CD14-positive monocyte (primary cell): Measurements from ENCODE around the gene MED13L. TPM values are rescaled to one million over a fixed set of nuclear protein-coding genes. Genes with fewer than 3 reads are reported as not detected.
A peak's percentile ranks its signal among the peaks of the same experiment; 100 is the strongest.

Source experiments
- DNase-seq, 3 donors: peaks; one replicate each; pipeline ENCODE4 v3.0.0-alpha.2; 2011 to 2022
- H2AFZ ChIP-seq: 2 replicates; pipeline ENCODE4 v1.6.0; 2012; ENCODE audit warnings: mild to moderate bottlenecking, low read depth, low read length, inconsistent platforms; ENCODE audit not compliant: insufficient read depth, poor library complexity, severe bottlenecking
- H3K27ac ChIP-seq, 2 donors: 1 replicate in 1 of 2; 2 replicates in 1 of 2; pipeline ENCODE4 v1.5.1; 2012 to 2013; ENCODE audit warnings: low read length in 2 of 2, control low read depth in 1 of 2, inconsistent platforms in 1 of 2, low read depth in 1 of 2, mild to moderate bottlenecking in 1 of 2
- H3K27me3 ChIP-seq, 2 donors: one replicate each; pipeline versions ENCODE4 v1.6.0 to v1.6.1; 2011 to 2013; ENCODE audit warnings: low read length in 2 of 2; ENCODE audit not compliant: control insufficient read depth in 2 of 2, insufficient read depth in 2 of 2
- H3K36me3 ChIP-seq, 2 donors: replicated peaks in 1 of 2; 1 replicate in 1 of 2; 2 replicates in 1 of 2; pipeline versions ENCODE4 v1.5.1 to v1.6.1; 2012 to 2013; ENCODE audit warnings: low read length in 2 of 2, control low read depth in 1 of 2, inconsistent platforms in 1 of 2, mild to moderate bottlenecking in 1 of 2; ENCODE audit not compliant: insufficient read depth in 2 of 2, control insufficient read depth in 1 of 2
- H3K4me1 ChIP-seq, 2 donors: 1 replicate in 1 of 2; 2 replicates in 1 of 2; pipeline versions ENCODE4 v1.5.1 to v1.6.1; 2012 to 2013; ENCODE audit warnings: low read length in 2 of 2, control low read depth in 1 of 2, inconsistent platforms in 1 of 2, mild to moderate bottlenecking in 1 of 2, moderate library complexity in 1 of 2; ENCODE audit not compliant: insufficient read depth in 2 of 2, control insufficient read depth in 1 of 2
- H3K4me2 ChIP-seq: replicated peaks from 2 replicates; pipeline ENCODE3; 2012; ENCODE audit warnings: low read length, moderate library complexity, mild to moderate bottlenecking; ENCODE audit not compliant: poor library complexity, severe bottlenecking; ENCODE audit errors: extremely low read depth
- H3K4me3 ChIP-seq, 3 experiments: fragments of 200-600 bp in 1 of 3; sonication (generic) in 1 of 3; replicated peaks in 1 of 3; 1 replicate in 2 of 3; 2 replicates in 1 of 3; pipeline ENCODE4 v1.5.1; 2011 to 2013; ENCODE audit warnings: low read length in 3 of 3, mild to moderate bottlenecking in 3 of 3, control low read depth in 2 of 3, low read depth in 2 of 3, inconsistent platforms in 1 of 3, moderate library complexity in 1 of 3
- H3K79me2 ChIP-seq: 2 replicates; pipeline ENCODE4 v1.6.0; 2012; ENCODE audit warnings: mild to moderate bottlenecking, control low read depth, inconsistent platforms, low read length, moderate library complexity; ENCODE audit not compliant: insufficient read depth
- H3K9ac ChIP-seq: 2 replicates; pipeline ENCODE4 v1.6.0; 2017; ENCODE audit warnings: low read length, mild to moderate bottlenecking; ENCODE audit not compliant: insufficient read depth, poor library complexity, severe bottlenecking
- H3K9me3 ChIP-seq, 2 donors: replicated peaks in 1 of 2; 1 replicate in 1 of 2; 2 replicates in 1 of 2; pipeline versions ENCODE4 v1.5.1 to v1.6.1; 2012 to 2013; ENCODE audit warnings: low read length in 2 of 2, control low read depth in 1 of 2; ENCODE audit not compliant: control insufficient read depth in 1 of 2, insufficient read depth in 1 of 2
- H4K20me1 ChIP-seq: 2 replicates; pipeline ENCODE4 v1.6.0; 2012; ENCODE audit warnings: mild to moderate bottlenecking, low read length, control low read depth, moderate library complexity; ENCODE audit not compliant: insufficient read depth
- H3K27ac Mint-ChIP-seq, 7 donors: one replicate each; pipeline ENCODE4 v1.8.0; 2020; ENCODE audit warnings: mild to moderate bottlenecking in 7 of 7, mixed read lengths in 7 of 7, moderate library complexity in 6 of 7, inconsistent platforms in 2 of 7
- H3K27me3 Mint-ChIP-seq, 3 donors: one replicate each; pipeline ENCODE4 v1.8.0; 2021 to 2022; ENCODE audit warnings: low read depth in 3 of 3, mild to moderate bottlenecking in 3 of 3, mixed read lengths in 3 of 3, moderate library complexity in 3 of 3, inconsistent platforms in 1 of 3
- H3K36me3 Mint-ChIP-seq, 2 donors: one replicate each; pipeline ENCODE4 v1.8.0; 2020; ENCODE audit warnings: mixed read lengths in 2 of 2, inconsistent platforms in 1 of 2, mild to moderate bottlenecking in 1 of 2
- H3K4me1 Mint-ChIP-seq: one replicate; pipeline ENCODE4 v1.8.0; 2020; ENCODE audit warnings: mild to moderate bottlenecking, mixed read lengths
- H3K4me3 Mint-ChIP-seq, 2 donors: one replicate each; pipeline ENCODE4 v1.8.0; 2020; ENCODE audit warnings: mild to moderate bottlenecking in 2 of 2, mixed read lengths in 2 of 2, moderate library complexity in 1 of 2
- H3K9me3 Mint-ChIP-seq, 7 donors: one replicate each; pipeline ENCODE4 v1.8.0; 2020 to 2022; ENCODE audit warnings: mixed read lengths in 7 of 7, mild to moderate bottlenecking in 6 of 7, moderate library complexity in 6 of 7, inconsistent platforms in 2 of 7
- WGBS: methylation state at CpG from one replicate; pipeline ENCODE4 v1.1.5; 2013; ENCODE audit warnings: missing lambda C conversion rate; ENCODE audit not compliant: insufficient coverage; 5-methylcytosine and 5-hydroxymethylcytosine counted together
- intact Hi-C, 2 donors: fragments of 100-400 bp; cut with micrococcal nuclease; formaldehyde crosslinking; loops; one replicate each; pipeline versions ENCODE4 v1.15.0 to v1.15.1; 2023
- polyA plus RNA-seq, 3 donors: library from polyadenylated mRNA; depleted of rRNA in 1 of 3; unstranded in 2 of 3; stranded (reverse) in 1 of 3; fragments of 300-500 nt in 2 of 3; fragments of >200 nt in 1 of 3; fragmentation: Illumina TruSeq in 2 of 3; gene quantifications; 1 replicate in 2 of 3; 2 replicates in 1 of 3; pipeline ENCODE4 v1.2.3, GENCODE V29; 2012 to 2021
- TF ChIP-seq, protein P1 (sequence below): fragments of 200-600 bp; IDR thresholded peaks from one replicate; pipeline ENCODE4 v1.8.0; 2022; ENCODE audit warnings: antibody characterized with exemption, mild to moderate bottlenecking

Gene MED13L
- polyA plus RNA-seq, 3 donors: 4.4 to 42.0 (median 7.5) TPM

DNA sequence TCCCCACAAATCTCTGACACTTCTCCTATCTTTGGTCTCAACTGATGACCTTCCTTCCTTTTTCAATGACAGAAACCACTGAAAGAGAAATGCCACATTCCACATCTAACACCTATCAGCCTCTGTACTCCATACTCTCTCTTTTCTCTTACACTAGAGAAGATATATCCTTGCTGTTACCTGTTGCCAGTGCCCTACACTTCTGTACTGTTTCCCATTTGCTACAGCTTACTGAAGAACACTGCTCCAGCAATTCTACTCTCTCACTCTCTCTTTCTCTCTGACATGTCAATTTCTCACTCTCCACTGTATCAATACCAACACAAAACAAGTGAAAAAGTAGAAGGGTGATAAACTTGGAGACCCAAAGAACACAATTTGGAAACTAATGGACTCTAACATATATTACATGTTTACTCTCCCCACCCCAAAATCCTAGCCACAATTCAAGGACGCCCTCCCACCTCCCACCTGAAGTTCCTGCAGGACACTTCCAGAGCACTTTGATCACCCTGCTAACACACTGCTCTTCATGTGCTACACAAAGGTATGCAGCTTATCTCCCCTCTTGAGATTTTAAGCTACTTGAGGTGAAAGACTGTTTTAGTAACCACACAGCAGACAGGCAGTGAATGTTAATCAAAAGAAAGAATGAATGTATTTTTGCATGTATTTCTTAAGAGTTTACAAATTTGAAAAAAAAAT, 95.0 kb downstream of the MED13L start:
- DNase-seq: peak in 1 of 3 donors; percentile 8
- intact Hi-C loops: no loop called here
- Histone ChIP-seq H3K36me3 (peaks cover 0 to 7% of the 10 kb centered on the region in 2 donors), H3K4me2 (peak overlapping the region; percentile 23), H3K27me3 (no peaks in the 10 kb centered on the region), H3K4me3 (no peak overlapping the region), H3K9ac (no peak overlapping the region), H3K79me2 (peaks cover 100% of the 10 kb centered on the region), H2AFZ (no peak overlapping the region), H4K20me1 (peaks cover 100% of the 10 kb centered on the region), H3K27ac (peak overlapping the region in 1 of 2 donors; percentile 64), H3K4me1 (peaks cover 45 to 61% of the 10 kb centered on the region in 2 donors), H3K9me3 (no peaks in the 10 kb centered on the region)
- Mint-ChIP-seq H3K36me3 (peaks cover 0 to 8% of the 10 kb centered on the region in 2 donors), H3K9me3 (no peaks in the 10 kb centered on the region), H3K27me3 (peaks cover 0 to 2% (median 0%) of the 10 kb centered on the region in 3 donors), H3K4me1 (peaks cover 65% of the 10 kb centered on the region), H3K27ac (peak overlapping the region; percentile 2 to 66 (median 24)), H3K4me3 (no peak overlapping the region)
- TF ChIP-seq, protein P1, sequence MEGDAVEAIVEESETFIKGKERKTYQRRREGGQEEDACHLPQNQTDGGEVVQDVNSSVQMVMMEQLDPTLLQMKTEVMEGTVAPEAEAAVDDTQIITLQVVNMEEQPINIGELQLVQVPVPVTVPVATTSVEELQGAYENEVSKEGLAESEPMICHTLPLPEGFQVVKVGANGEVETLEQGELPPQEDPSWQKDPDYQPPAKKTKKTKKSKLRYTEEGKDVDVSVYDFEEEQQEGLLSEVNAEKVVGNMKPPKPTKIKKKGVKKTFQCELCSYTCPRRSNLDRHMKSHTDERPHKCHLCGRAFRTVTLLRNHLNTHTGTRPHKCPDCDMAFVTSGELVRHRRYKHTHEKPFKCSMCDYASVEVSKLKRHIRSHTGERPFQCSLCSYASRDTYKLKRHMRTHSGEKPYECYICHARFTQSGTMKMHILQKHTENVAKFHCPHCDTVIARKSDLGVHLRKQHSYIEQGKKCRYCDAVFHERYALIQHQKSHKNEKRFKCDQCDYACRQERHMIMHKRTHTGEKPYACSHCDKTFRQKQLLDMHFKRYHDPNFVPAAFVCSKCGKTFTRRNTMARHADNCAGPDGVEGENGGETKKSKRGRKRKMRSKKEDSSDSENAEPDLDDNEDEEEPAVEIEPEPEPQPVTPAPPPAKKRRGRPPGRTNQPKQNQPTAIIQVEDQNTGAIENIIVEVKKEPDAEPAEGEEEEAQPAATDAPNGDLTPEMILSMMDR: no peak
- WGBS: 88% methylated on average over 1 of the region's 1 CpG

DNA sequence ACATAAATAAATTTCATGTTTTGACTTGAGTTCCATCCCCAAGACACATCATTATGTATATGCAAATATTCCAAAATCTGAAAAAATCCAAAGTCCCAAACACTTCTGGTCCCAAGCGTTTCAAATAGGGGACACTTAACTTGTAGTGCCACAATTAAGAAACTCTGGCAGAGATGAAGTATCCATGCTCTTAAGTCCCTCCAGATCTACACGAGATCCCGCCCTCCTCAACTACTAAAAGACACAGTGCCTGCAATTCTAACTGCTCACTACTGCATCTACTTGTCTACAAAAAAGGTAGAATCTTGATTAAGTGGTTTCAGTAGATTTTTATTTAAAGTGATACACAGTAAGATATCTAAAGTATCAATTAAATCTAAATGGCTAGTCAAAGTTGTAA, 97.0 kb downstream of the MED13L start:
- Histone ChIP-seq H3K9me3 (no peaks in the 10 kb centered on the region), H3K27ac (peak overlapping the region in 1 of 2 donors; percentile 9), H3K9ac (no peak overlapping the region), H3K27me3 (no peaks in the 10 kb centered on the region), H3K4me2 (no peak overlapping the region), H3K36me3 (peaks cover 0 to 7% of the 10 kb centered on the region in 2 donors), H3K4me1 (peaks cover 27 to 43% of the 10 kb centered on the region in 2 donors), H2AFZ (no peak overlapping the region), H4K20me1 (peaks cover 100% of the 10 kb centered on the region), H3K79me2 (peaks cover 100% of the 10 kb centered on the region), H3K4me3 (no peak overlapping the region)
- H3K9me3 Mint-ChIP-seq: no peaks in the 10 kb centered on the region
- DNase-seq: no peak
- H3K27ac Mint-ChIP-seq: peak overlapping the region in 5 of 7 donors; percentile 26 to 51 (median 50)
- H3K27me3 Mint-ChIP-seq: peaks cover 0 to 2% (median 0%) of the 10 kb centered on the region in 3 donors
- intact Hi-C loops: no loop called here
- H3K4me3 Mint-ChIP-seq: no peak overlapping the region
- peaks cover 0 to 8% of the 10 kb centered on the region in 2 donors for H3K36me3 Mint-ChIP-seq
- H3K4me1 Mint-ChIP-seq: peaks cover 59% of the 10 kb centered on the region
- WGBS: 100% methylated on average over 1 of the region's 3 CpGs
- TF ChIP-seq, protein P1: no peak
